Measurements from ENCODE around the gene CGB7.
"Not testable (repeated sequence)": the region's sequence is repeated elsewhere in the genome, so short reads cannot be mapped to it uniquely, and the experiment has no call there.

The CGB7 gene

GRCh38 chr19:49073514-49074378 lies 16.2 kb upstream of the CGB7 start:
- DNase-seq (ENCODE audit: low spot score): no peak

- DNase-seq (ENCODE audit: low spot score): no peak
Observed at GRCh38 chr19:49071860-49072547, 14.5 kb upstream of the CGB7 start.

GRCh38 chr19:49070416-49070815 lies 12.9 kb upstream of the CGB7 start:
- DNase-seq (ENCODE audit: low spot score): no peak

GRCh38 chr19:49069026-49069425 lies 11.5 kb upstream of the CGB7 start:
- DNase-seq (ENCODE audit: low spot score): peak; percentile 24

- DNase-seq (ENCODE audit: low spot score): no peak
Observed at GRCh38 chr19:49067554-49067953, 10.0 kb upstream of the CGB7 start.

GRCh38 chr19:49065905-49066512 lies 8.5 kb upstream of the CGB7 start:
- DNase-seq (ENCODE audit: low spot score): no peak

- DNase-seq (ENCODE audit: low spot score): peak; percentile 31
Observed at GRCh38 chr19:49064768-49065611, 7.4 kb upstream of the CGB7 start, which contains the start of gene NTF4. Gene NTF4, minus strand, starts transcription at chr19:49064818. Its CDS starts 2,821 bp downstream, at chr19:49061997.

- DNase-seq (ENCODE audit: low spot score): no peak
Observed at GRCh38 chr19:49064029-49064629, 6.6 kb upstream of the CGB7 start.

- no peak for DNase-seq (ENCODE audit: low spot score)
Observed at GRCh38 chr19:49061445-49061844, 3.9 kb upstream of the CGB7 start.

GRCh38 chr19:49061000-49061399 lies 3.5 kb upstream of the CGB7 start:
- no peak for DNase-seq (ENCODE audit: low spot score)

- DNase-seq (ENCODE audit: low spot score): no peak
Observed at GRCh38 chr19:49059053-49059452, 1.5 kb upstream of the CGB7 start.

GRCh38 chr19:49058562-49058961 lies 1.0 kb upstream of the CGB7 start:
- DNase-seq (ENCODE audit: low spot score): peak; percentile 65

- not testable (repeated sequence) for DNase-seq (ENCODE audit: low spot score)
Observed at GRCh38 chr19:49056902-49057596, 500 bp downstream of the CGB7 start.

GRCh38 chr19:49056101-49056901 lies 1.2 kb downstream of the CGB7 start:
- peak; percentile 80 for DNase-seq (ENCODE audit: low spot score)

- DNase-seq (ENCODE audit: low spot score): peak; percentile 63
Observed at GRCh38 chr19:49050376-49051033, 7.0 kb downstream of the CGB7 start.

- DNase-seq (ENCODE audit: low spot score): not testable (repeated sequence)
Observed at GRCh38 chr19:49049834-49050233, 7.7 kb downstream of the CGB7 start.

GRCh38 chr19:49049011-49049410 lies 8.5 kb downstream of the CGB7 start, which contains the start of gene CGB8:
Gene CGB8, minus strand, starts transcription at chr19:49049111. Its CDS starts 372 bp downstream, at chr19:49048739.
- DNase-seq (ENCODE audit: low spot score): not testable (repeated sequence)

- DNase-seq (ENCODE audit: low spot score): not testable (repeated sequence)
Observed at GRCh38 chr19:49043548-49043947, 14.0 kb downstream of the CGB7 start, which contains the start of gene CGB5. Gene CGB5, plus strand, starts transcription at chr19:49043848. Its CDS starts 362 bp downstream, at chr19:49044210.

- not testable (repeated sequence) for DNase-seq (ENCODE audit: low spot score)
Observed at GRCh38 chr19:49042666-49043065, 14.9 kb downstream of the CGB7 start.

All from AG08395 (cell line).